GM21737 (cell line): ENCODE results near the gene THRAP3.

Experiments
- ATAC-seq: cut with Tn5 transposase; IDR thresholded peaks from one replicate; pipeline ENCODE4 v1.9.1; 2021; ENCODE audit warnings: mild to moderate bottlenecking, moderate library complexity; ENCODE audit not compliant: unreplicated experiment

THRAP3 gene

GRCh38 chr1:36323636-36324352, 99.6 kb downstream of the THRAP3 start, which contains the start of gene EVA1B:
TSS of gene EVA1B (minus strand) at chr1:36323645. CDS start at chr1:36323037, 608 bp downstream.
- no peak for ATAC-seq

- no peak for ATAC-seq
Measured at GRCh38 chr1:36324353-36324703, 100.1 kb downstream of the THRAP3 start.

- ATAC-seq: no peak
Measured at GRCh38 chr1:36326499-36326898, 102.3 kb downstream of the THRAP3 start.

- no peak for ATAC-seq
Measured at GRCh38 chr1:36327421-36328087, 103.3 kb downstream of the THRAP3 start.

GRCh38 chr1:36328088-36328480, 103.8 kb downstream of the THRAP3 start:
- no peak for ATAC-seq

- no peak for ATAC-seq
Measured at GRCh38 chr1:36328713-36329112, 104.5 kb downstream of the THRAP3 start.

GRCh38 chr1:36329817-36330216, 105.6 kb downstream of the THRAP3 start:
- ATAC-seq: no peak

- no peak for ATAC-seq
Measured at GRCh38 chr1:36330940-36331339, 106.7 kb downstream of the THRAP3 start.

GRCh38 chr1:36337830-36338229, 113.6 kb downstream of the THRAP3 start:
- ATAC-seq: no peak

- ATAC-seq: no peak
Measured at GRCh38 chr1:36339215-36339614, 115.0 kb downstream of the THRAP3 start.

- no peak for ATAC-seq
Measured at GRCh38 chr1:36339615-36340014, 115.4 kb downstream of the THRAP3 start.

GRCh38 chr1:36341626-36342320, 117.5 kb downstream of the THRAP3 start:
- no peak for ATAC-seq

- ATAC-seq: no peak
Measured at GRCh38 chr1:36342426-36343185, 118.4 kb downstream of the THRAP3 start.

- ATAC-seq: no peak
Measured at GRCh38 chr1:36343651-36344394, 119.6 kb downstream of the THRAP3 start.

GRCh38 chr1:36344395-36344680, 120.1 kb downstream of the THRAP3 start:
- ATAC-seq: no peak

- no peak for ATAC-seq
Measured at GRCh38 chr1:36345353-36345752, 121.1 kb downstream of the THRAP3 start.

- ATAC-seq: no peak
Measured at GRCh38 chr1:36346741-36347370, 122.6 kb downstream of the THRAP3 start.

GRCh38 chr1:36349241-36349671, 125.0 kb downstream of the THRAP3 start:
- peak; percentile 63 for ATAC-seq

- no peak for ATAC-seq
Measured at GRCh38 chr1:36349839-36350238, 125.6 kb downstream of the THRAP3 start.

- no peak for ATAC-seq
Measured at GRCh38 chr1:36350659-36351226, 126.5 kb downstream of the THRAP3 start.
